ENCODE results near the gene SLC6A6.

SLC6A6 gene

GRCh38 chr3:14533457-14533958 is 131.1 kb downstream of the SLC6A6 start:
- in situ Hi-C loops (cut with HindIII; ENCODE audit: low sequenced_read_pairs): no loop called here

GRCh38 chr3:14534516-14535191 is 132.2 kb downstream of the SLC6A6 start:
- in situ Hi-C loops (cut with HindIII; ENCODE audit: low sequenced_read_pairs): no loop called here

DNA sequence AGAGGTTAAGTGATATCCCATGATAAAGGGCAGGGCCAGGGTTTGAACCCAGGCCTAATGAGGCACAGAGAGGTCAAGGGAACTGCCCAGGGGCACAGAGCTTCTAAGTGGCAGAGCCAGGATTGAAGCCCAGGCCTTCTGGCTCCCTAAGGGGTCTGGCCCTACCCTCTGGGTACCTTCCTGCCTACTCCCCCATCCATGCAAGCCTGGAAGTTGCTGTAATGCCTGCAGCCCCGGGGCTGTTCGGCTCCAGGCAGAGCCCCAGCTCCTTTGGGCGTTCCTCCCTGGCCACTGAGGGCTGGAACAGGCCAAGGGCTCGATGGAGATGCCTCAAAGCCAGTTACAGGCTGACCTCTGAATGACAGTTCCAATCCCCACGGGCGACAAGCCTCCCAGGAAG is 133.2 kb downstream of the SLC6A6 start:
- in situ Hi-C loops (cut with HindIII; ENCODE audit: low sequenced_read_pairs): no loop called here

DNA sequence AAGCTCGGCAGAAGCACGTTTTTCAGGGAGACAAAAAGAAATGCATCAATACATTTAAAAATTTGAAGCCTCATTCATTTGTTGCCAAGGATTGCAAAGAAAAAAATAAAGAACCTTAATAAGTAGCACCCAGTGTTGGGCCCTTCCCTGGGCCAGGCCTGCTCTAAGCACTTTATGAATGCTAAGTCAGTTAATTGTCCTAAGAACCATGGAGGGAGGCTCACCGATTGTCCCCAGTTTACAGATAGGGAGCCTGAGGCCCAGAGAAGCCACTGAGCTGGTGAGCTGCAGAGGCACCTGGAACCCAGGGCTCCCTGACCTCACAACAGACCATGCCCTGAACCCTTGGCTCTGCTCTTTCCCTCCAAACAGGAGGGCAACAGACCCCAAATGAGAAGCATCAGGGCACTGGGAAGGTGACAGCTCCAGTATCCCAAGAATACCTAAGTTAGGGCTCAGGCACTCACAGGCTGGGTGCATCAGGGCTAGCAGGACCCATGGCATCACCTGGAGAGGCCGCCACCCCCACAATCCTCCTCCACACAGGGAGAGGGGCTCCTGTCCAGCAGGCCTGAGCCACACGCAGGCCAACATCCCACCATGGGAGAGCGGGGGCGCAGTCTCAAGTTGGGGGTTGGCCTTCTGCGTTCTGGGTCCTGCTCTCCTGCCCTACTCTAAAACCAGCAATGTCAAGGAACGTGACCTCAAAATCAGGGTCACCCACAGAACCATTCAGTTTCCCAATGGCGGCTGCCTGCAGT is 133.8 kb downstream of the SLC6A6 start:
- in situ Hi-C loops (cut with HindIII; ENCODE audit: low sequenced_read_pairs): no loop called here

DNA sequence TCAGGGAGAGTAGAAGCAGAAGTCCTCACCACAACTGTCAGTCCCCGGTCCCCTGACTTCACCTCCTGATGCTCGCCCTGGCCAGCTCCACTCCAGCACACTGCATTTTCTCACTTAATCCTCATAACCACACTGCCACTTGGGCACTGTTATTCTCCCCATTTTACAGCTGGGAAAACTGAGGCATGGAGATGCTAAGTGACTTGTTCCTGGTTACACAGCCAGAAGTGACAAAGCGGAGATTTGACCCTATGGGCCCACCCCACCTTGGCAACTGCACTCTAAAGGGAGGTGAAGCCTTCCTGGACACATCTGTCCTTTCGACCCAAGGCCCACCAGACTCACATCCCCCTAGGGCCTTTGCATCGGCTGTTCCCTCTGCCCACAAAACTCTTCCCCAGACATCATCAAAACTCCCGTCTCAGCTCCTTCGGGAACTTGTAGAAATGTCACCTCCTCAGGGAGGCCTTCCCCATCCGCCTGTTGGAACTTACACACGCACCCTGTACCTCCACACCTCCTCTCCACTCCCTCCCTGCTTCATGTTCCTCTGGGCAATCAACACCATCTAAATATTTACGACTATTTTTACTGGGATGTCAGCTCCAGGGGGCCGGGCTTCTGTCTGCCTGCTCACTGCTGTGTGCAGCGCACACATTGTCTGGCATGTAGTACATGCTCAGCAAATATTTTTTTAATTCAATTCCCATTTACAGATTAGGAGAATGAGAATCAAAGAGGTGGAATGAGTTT is 134.6 kb downstream of the SLC6A6 start:
- in situ Hi-C loops (cut with HindIII; ENCODE audit: low sequenced_read_pairs): no loop called here

DNA sequence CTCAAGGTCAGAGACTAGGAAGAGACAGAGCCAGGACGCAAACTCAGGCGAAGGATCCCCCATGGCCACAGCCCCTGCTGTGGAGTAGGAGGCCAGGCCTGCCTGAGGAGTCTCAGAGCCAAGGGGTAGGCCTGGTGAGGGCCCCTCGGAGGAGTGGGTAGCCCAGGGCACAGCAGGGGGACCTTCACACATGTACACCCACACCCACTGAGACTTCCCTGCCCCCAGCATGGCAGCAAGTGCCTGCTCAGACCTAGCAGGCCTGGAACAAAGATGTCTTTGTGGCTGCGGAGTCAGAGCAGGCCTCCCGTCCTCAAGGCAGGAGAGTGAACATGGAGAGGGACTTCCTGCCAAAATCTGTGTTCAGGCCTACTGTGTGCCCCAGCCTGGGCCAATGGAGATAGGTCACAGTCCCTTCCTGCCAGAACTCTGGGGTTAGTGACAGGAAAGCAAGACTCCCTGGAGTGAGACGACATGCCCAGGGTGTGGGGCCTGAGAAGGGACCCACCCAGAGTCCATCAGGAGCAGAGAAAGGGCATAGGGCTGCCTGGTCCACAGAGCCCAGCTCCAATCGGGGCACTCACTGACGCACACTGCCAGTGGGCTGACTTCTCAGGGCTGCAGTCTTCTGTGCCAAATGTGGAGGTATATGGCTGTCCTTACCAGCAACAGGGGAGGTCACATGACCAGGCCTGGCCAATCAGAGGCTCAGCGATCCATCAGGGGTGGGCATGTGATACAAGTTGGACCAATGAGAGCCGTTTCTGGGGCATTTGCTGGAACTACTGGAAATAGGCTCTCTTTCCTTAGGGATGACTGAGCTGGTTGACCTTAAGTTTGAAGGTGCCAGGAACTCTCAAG is 135.4 kb downstream of the SLC6A6 start:
- in situ Hi-C loops (cut with HindIII; ENCODE audit: low sequenced_read_pairs): no loop called here

DNA sequence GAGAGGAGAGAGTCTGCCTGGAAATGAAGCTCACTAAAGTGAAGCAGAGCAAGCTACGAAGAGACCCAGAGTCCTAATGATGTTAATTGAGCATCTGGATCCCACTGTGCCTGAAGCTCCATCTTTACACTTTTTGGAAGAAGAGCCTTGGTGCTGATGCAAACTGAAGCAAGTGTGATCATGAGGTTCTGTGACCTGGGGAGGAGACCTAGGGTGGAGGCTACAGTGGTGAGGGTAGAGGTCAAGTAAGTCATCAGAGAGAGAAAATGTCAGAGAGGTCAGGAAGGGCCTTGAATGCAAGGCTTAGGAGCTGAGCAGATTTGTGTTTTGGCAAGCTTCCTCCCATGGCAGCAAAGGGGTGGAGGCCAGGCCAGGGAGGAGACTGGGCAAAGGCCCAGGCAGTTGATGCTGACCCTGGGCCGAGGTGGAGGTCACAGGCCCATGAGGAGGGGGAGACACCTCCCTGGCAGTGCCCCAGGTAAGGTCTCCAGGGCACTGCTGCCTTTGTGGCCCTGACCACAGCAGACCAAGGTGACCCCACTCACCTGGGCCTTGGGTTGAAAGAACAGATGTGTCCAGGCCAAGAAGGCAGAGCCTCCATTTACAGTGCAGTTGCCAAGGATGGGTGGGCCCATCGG is 136.2 kb downstream of the SLC6A6 start:
- in situ Hi-C loops (cut with HindIII; ENCODE audit: low sequenced_read_pairs): no loop called here
